ENCODE data around the gene PITHD1.

Gene PITHD1

GRCh38 chr1:23751050-23751814 lies 27.0 kb upstream of the PITHD1 start:
- Histone ChIP-seq H3K27ac (ENCODE audit: low read length) (no peak overlapping the region), H3K27me3 (ENCODE audit: control insufficient read depth, insufficient read depth, low read length) (no peaks in the 10 kb centered on the region), H3K4me3 (ENCODE audit: low read length) (no peak overlapping the region), H3K4me1 (ENCODE audit: control insufficient read depth, low read depth, low read length) (no peaks in the 10 kb centered on the region), H3K9ac (ENCODE audit: low read length) (no peak overlapping the region), H3K36me3 (ENCODE audit: control insufficient read depth, low read depth, low read length) (peaks cover 73% of the 10 kb centered on the region), H3K9me3 (ENCODE audit: control insufficient read depth, low read depth, low read length) (no peaks in the 10 kb centered on the region)

DNA sequence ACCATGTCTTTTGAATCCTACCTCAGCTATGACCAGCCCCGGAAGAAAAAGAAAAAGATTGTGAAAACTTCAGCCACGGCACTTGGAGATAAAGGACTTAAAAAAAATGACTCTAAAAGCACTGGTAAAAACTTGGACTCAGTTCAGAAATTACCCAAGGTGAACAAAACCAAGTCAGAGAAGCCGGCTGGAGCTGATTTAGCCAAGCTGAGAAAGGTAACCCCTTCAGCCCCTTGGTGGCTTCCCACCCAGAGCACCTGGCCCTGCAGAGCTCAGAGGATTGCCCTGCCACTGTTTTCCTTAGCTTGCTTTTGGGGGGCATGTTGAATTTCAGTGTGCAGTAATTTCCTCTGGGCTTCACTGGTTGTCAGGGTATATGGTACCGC lies 26.4 kb upstream of the PITHD1 start:
- Histone ChIP-seq H3K36me3 (ENCODE audit: control insufficient read depth, low read depth, low read length) (peaks cover 78% of the 10 kb centered on the region), H3K9me3 (ENCODE audit: control insufficient read depth, low read depth, low read length) (no peaks in the 10 kb centered on the region), H3K27me3 (ENCODE audit: control insufficient read depth, insufficient read depth, low read length) (no peaks in the 10 kb centered on the region), H3K4me3 (ENCODE audit: low read length) (no peak overlapping the region), H3K4me1 (ENCODE audit: control insufficient read depth, low read depth, low read length) (no peaks in the 10 kb centered on the region), H3K9ac (ENCODE audit: low read length) (no peak overlapping the region), H3K27ac (ENCODE audit: low read length) (no peak overlapping the region)

DNA sequence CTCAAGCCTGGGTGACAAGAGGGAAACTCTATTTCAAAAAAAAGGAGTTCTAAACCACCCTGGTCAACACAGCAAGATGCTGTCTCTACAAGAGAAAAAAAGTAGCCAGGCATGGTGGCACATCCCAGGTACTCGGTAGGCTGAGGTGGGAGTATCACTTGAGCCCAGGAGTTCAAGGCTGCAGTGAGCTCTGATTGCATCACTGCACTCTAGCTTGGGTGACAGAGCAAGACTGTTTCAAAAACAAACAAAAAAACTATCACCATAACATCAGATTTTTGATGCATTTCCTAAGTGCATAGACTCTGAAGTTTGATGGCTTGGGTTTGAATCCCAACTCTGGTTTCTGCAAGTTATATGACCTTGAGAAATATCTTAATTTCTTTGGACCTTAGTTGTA lies 25.3 kb upstream of the PITHD1 start:
- Histone ChIP-seq H3K27ac (ENCODE audit: low read length) (no peak overlapping the region), H3K27me3 (ENCODE audit: control insufficient read depth, insufficient read depth, low read length) (no peaks in the 10 kb centered on the region), H3K36me3 (ENCODE audit: control insufficient read depth, low read depth, low read length) (peaks cover 85% of the 10 kb centered on the region), H3K4me3 (ENCODE audit: low read length) (no peak overlapping the region), H3K9ac (ENCODE audit: low read length) (no peak overlapping the region), H3K9me3 (ENCODE audit: control insufficient read depth, low read depth, low read length) (no peaks in the 10 kb centered on the region), H3K4me1 (ENCODE audit: control insufficient read depth, low read depth, low read length) (no peaks in the 10 kb centered on the region)

GRCh38 chr1:23756676-23757075 lies 21.5 kb upstream of the PITHD1 start:
- Histone ChIP-seq H3K9me3 (ENCODE audit: control insufficient read depth, low read depth, low read length) (no peaks in the 10 kb centered on the region), H3K27ac (ENCODE audit: low read length) (no peak overlapping the region), H3K36me3 (ENCODE audit: control insufficient read depth, low read depth, low read length) (peaks cover 93% of the 10 kb centered on the region), H3K9ac (ENCODE audit: low read length) (no peak overlapping the region), H3K4me1 (ENCODE audit: control insufficient read depth, low read depth, low read length) (no peaks in the 10 kb centered on the region), H3K27me3 (ENCODE audit: control insufficient read depth, insufficient read depth, low read length) (no peaks in the 10 kb centered on the region), H3K4me3 (ENCODE audit: low read length) (no peak overlapping the region)

DNA sequence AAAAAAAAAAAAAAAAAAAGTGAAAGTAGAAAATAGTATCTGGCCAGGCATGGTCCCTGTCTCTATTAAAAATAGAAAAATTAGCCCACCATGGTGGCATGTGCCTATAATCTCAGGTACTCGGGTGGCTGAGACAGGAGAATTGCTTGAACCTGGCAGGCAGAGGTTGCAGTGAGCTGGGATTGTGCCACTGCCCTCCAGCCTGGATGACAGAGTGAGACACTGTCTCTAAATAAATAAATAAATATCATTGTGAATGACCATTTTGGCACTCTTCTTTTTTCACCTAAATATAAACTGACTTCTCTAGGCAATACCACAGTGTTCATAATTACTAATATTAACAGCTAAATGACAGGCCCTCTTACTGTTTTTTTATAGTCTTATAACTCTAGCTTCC lies 20.4 kb upstream of the PITHD1 start:
- no peaks in the 10 kb centered on the region for H3K9me3 ChIP-seq (ENCODE audit: control insufficient read depth, low read depth, low read length)
- H3K4me1 ChIP-seq (ENCODE audit: control insufficient read depth, low read depth, low read length): no peaks in the 10 kb centered on the region
- H3K36me3 ChIP-seq (ENCODE audit: control insufficient read depth, low read depth, low read length): peaks cover 86% of the 10 kb centered on the region
- H3K27me3 ChIP-seq (ENCODE audit: control insufficient read depth, insufficient read depth, low read length): no peaks in the 10 kb centered on the region
- H3K4me3 ChIP-seq (ENCODE audit: low read length): no peak overlapping the region
- no peak overlapping the region for H3K9ac ChIP-seq (ENCODE audit: low read length)
- no peak overlapping the region for H3K27ac ChIP-seq (ENCODE audit: low read length)

- Histone ChIP-seq H3K4me3 (ENCODE audit: low read length) (no peak overlapping the region), H3K27ac (ENCODE audit: low read length) (no peak overlapping the region), H3K36me3 (ENCODE audit: control insufficient read depth, low read depth, low read length) (peaks cover 76% of the 10 kb centered on the region), H3K9ac (ENCODE audit: low read length) (no peak overlapping the region), H3K4me1 (ENCODE audit: control insufficient read depth, low read depth, low read length) (no peaks in the 10 kb centered on the region), H3K27me3 (ENCODE audit: control insufficient read depth, insufficient read depth, low read length) (no peaks in the 10 kb centered on the region), H3K9me3 (ENCODE audit: control insufficient read depth, low read depth, low read length) (no peaks in the 10 kb centered on the region)
Measured at GRCh38 chr1:23759277-23759676, 18.9 kb upstream of the PITHD1 start.

GRCh38 chr1:23763041-23763577 lies 15.1 kb upstream of the PITHD1 start:
- Histone ChIP-seq H3K4me1 (ENCODE audit: control insufficient read depth, low read depth, low read length) (no peaks in the 10 kb centered on the region), H3K27me3 (ENCODE audit: control insufficient read depth, insufficient read depth, low read length) (no peaks in the 10 kb centered on the region), H3K4me3 (ENCODE audit: low read length) (no peak overlapping the region), H3K9me3 (ENCODE audit: control insufficient read depth, low read depth, low read length) (no peaks in the 10 kb centered on the region), H3K27ac (ENCODE audit: low read length) (no peak overlapping the region), H3K36me3 (ENCODE audit: control insufficient read depth, low read depth, low read length) (peaks cover 41% of the 10 kb centered on the region), H3K9ac (ENCODE audit: low read length) (no peak overlapping the region)

DNA sequence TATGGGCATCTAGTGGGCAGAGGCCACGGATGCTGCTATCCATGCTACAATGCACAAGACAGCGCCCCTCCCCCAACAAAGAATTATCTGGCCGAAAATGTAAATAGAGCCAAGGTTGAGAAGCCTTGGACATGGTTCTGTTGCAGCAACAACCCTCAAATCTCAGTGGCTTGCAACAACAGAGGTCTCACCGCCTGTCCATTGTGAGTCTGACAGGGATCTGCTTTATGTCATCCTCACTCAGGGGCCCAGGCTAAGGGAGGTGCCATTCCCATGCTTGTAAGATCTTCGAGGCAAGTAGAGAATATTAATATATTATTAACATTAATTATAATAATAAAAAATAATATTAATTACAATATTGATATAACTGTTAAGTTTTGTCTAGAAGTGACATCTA lies 9.5 kb upstream of the PITHD1 start:
- Histone ChIP-seq H3K27ac (ENCODE audit: low read length) (no peak overlapping the region), H3K4me3 (ENCODE audit: low read length) (no peak overlapping the region), H3K27me3 (ENCODE audit: control insufficient read depth, insufficient read depth, low read length) (no peaks in the 10 kb centered on the region), H3K36me3 (ENCODE audit: control insufficient read depth, low read depth, low read length) (no peaks in the 10 kb centered on the region), H3K4me1 (ENCODE audit: control insufficient read depth, low read depth, low read length) (no peaks in the 10 kb centered on the region), H3K9ac (ENCODE audit: low read length) (no peak overlapping the region), H3K9me3 (ENCODE audit: control insufficient read depth, low read depth, low read length) (no peaks in the 10 kb centered on the region)

GRCh38 chr1:23772049-23772853 lies 6.0 kb upstream of the PITHD1 start:
- Histone ChIP-seq H3K27ac (ENCODE audit: low read length) (no peak overlapping the region), H3K4me1 (ENCODE audit: control insufficient read depth, low read depth, low read length) (no peaks in the 10 kb centered on the region), H3K9ac (ENCODE audit: low read length) (no peak overlapping the region), H3K27me3 (ENCODE audit: control insufficient read depth, insufficient read depth, low read length) (no peaks in the 10 kb centered on the region), H3K36me3 (ENCODE audit: control insufficient read depth, low read depth, low read length) (no peaks in the 10 kb centered on the region), H3K9me3 (ENCODE audit: control insufficient read depth, low read depth, low read length) (no peaks in the 10 kb centered on the region), H3K4me3 (ENCODE audit: low read length) (no peak overlapping the region)

DNA sequence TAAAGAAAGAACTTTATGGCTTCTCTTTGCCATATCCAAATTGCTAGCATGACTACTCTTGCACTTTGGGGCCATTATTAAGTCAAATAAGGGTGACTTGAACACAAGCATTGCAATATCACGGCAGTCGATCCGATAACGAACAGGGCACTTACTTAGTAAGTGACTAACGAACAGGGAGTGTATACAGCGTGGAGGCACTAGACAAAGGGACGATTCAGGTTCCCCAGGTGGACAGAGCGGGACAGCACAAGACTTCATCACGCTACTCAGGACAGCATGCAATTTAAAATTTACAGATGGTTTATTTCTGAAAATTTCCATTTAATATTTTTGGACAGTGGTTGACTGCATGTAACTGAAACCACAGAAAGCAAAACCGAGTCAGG lies 5.4 kb upstream of the PITHD1 start:
- no peaks in the 10 kb centered on the region for H3K9me3 ChIP-seq (ENCODE audit: control insufficient read depth, low read depth, low read length)
- no peaks in the 10 kb centered on the region for H3K4me1 ChIP-seq (ENCODE audit: control insufficient read depth, low read depth, low read length)
- no peak overlapping the region for H3K4me3 ChIP-seq (ENCODE audit: low read length)
- no peak overlapping the region for H3K9ac ChIP-seq (ENCODE audit: low read length)
- H3K27ac ChIP-seq (ENCODE audit: low read length): no peak overlapping the region
- no peaks in the 10 kb centered on the region for H3K36me3 ChIP-seq (ENCODE audit: control insufficient read depth, low read depth, low read length)
- no peaks in the 10 kb centered on the region for H3K27me3 ChIP-seq (ENCODE audit: control insufficient read depth, insufficient read depth, low read length)

DNA sequence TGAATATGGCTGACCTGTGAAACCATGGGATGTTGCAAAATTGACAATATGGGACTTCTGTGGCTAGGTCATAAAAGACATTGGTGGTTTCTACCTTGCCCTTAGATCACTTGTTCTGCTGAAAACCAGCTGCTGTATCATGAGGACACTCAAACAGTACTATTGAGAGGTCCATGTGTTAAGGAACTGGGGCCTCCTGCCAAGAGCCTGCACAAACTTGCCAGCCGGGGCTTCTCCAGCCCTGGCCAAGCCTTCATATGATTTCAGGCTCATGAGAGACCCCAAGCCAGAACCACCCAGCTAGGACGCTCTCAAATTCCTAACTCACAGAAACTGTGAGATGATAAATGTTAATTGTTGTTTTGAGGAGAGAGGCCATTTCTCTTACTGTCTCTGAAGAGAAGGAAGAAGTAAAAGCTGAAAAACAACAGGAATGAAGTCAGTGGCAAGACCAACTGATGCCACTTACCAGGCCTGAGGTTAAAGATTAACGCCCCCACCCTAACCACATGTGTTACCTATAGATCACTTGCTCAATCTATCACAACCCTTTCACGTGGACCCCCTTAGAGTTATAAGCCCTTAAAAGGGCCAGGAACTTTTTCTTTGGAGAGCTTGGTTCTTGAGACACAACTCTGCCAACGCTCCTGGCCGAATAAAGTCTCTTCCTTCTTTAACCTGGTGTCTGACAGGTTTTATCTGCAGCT lies 3.9 kb upstream of the PITHD1 start:
- Histone ChIP-seq H3K4me3 (ENCODE audit: low read length) (no peak overlapping the region), H3K36me3 (ENCODE audit: control insufficient read depth, low read depth, low read length) (no peaks in the 10 kb centered on the region), H3K9ac (ENCODE audit: low read length) (no peak overlapping the region), H3K4me1 (ENCODE audit: control insufficient read depth, low read depth, low read length) (peaks cover 3% of the 10 kb centered on the region), H3K27me3 (ENCODE audit: control insufficient read depth, insufficient read depth, low read length) (no peaks in the 10 kb centered on the region), H3K27ac (ENCODE audit: low read length) (no peak overlapping the region), H3K9me3 (ENCODE audit: control insufficient read depth, low read depth, low read length) (no peaks in the 10 kb centered on the region)

Data from iPS-18a (cell line).